GM23338 (cell line): Measurements from ENCODE around the gene ATXN1L. TPM values are rescaled to one million over a fixed set of nuclear protein-coding genes. Genes with fewer than 3 reads are reported as not detected.

Experiments
- ATAC-seq: fragments of 200-7000 bp; cut with Tn5 transposase; 3 replicates; pipeline ENCODE4 v1.9.1; 2020
- DNase-seq: peaks from one replicate; pipeline ENCODE4 v3.0.0-alpha.2; 2015; ENCODE audit warnings: low spot score
- H2AFZ ChIP-seq: fragments of 200-600 bp; sonication (generic); 2 replicates; pipeline ENCODE4 v1.8.0; 2016; ENCODE audit warnings: antibody characterized with exemption, mild to moderate bottlenecking, moderate library complexity
- H3F3A ChIP-seq: fragments of 200-600 bp; sonication (generic); replicated peaks from 2 replicates; pipeline ENCODE4 v1.8.0; 2017; ENCODE audit warnings: antibody characterized with exemption, mixed run types, low read depth
- H3K27ac ChIP-seq: fragments of 200-600 bp; sonication (generic); 2 replicates; pipeline ENCODE4 v1.6.1; 2016; ENCODE audit warnings: low read depth
- H3K27me3 ChIP-seq: fragments of 200-600 bp; sonication (generic); 2 replicates; pipeline ENCODE4 v1.8.0; 2016; ENCODE audit warnings: mild to moderate bottlenecking, mixed run types, moderate library complexity; ENCODE audit not compliant: insufficient read depth
- H3K36me3 ChIP-seq: fragments of 200-600 bp; sonication (generic); 2 replicates; pipeline ENCODE4 v1.8.0; 2016; ENCODE audit warnings: mild to moderate bottlenecking; ENCODE audit not compliant: insufficient read depth
- H3K4me1 ChIP-seq: fragments of 200-600 bp; sonication (generic); 2 replicates; pipeline ENCODE4 v1.8.0; 2016; ENCODE audit warnings: mild to moderate bottlenecking, moderate library complexity; ENCODE audit not compliant: insufficient read depth
- H3K4me2 ChIP-seq: fragments of 200-600 bp; sonication (generic); 2 replicates; pipeline ENCODE4 v1.7.1; 2017; ENCODE audit warnings: mixed run types
- H3K4me3 ChIP-seq: fragments of 200-600 bp; sonication (generic); 2 replicates; pipeline ENCODE4 v1.6.1; 2016; ENCODE audit warnings: mixed run types
- H3K79me2 ChIP-seq: fragments of 200-600 bp; sonication (generic); replicated peaks from 2 replicates; pipeline ENCODE4 v1.8.0; 2017; ENCODE audit warnings: mild to moderate bottlenecking; ENCODE audit not compliant: insufficient read depth
- H3K9me2 ChIP-seq: fragments of 200-600 bp; sonication (generic); 2 replicates; pipeline ENCODE4 v1.8.0; 2017; ENCODE audit not compliant: insufficient read depth
- H4K20me1 ChIP-seq: fragments of 200-600 bp; sonication (generic); replicated peaks from 2 replicates; pipeline ENCODE4 v1.8.0; 2017; ENCODE audit warnings: mild to moderate bottlenecking; ENCODE audit not compliant: insufficient read depth
- H3K27ac Mint-ChIP-seq: 2 replicates; pipeline ENCODE4 v1.8.0; 2020; ENCODE audit warnings: inconsistent platforms, mild to moderate bottlenecking, moderate library complexity, mixed read lengths
- H3K27me3 Mint-ChIP-seq: 3 replicates; pipeline ENCODE4 v1.8.0; 2022; ENCODE audit warnings: low read depth, mild to moderate bottlenecking, moderate library complexity, mixed read lengths, inconsistent platforms; ENCODE audit not compliant: insufficient read depth, poor library complexity
- H3K36me3 Mint-ChIP-seq: 3 replicates; pipeline ENCODE4 v1.8.0; 2021; ENCODE audit warnings: low read depth, mild to moderate bottlenecking, inconsistent platforms, moderate library complexity, mixed read lengths
- H3K4me1 Mint-ChIP-seq: 3 replicates; pipeline ENCODE4 v1.8.0; 2020; ENCODE audit warnings: mild to moderate bottlenecking, inconsistent platforms, mixed read lengths
- H3K4me3 Mint-ChIP-seq: 3 replicates; pipeline ENCODE4 v1.8.0; 2021; ENCODE audit warnings: moderate library complexity, mild to moderate bottlenecking, inconsistent platforms, mixed read lengths
- H3K9me3 Mint-ChIP-seq: 3 replicates; pipeline ENCODE4 v1.8.0; 2020; ENCODE audit warnings: moderate library complexity, mild to moderate bottlenecking, inconsistent platforms, mixed read lengths
- CREB1 ChIP-seq: fragments of 250-450 bp; sonication (Bioruptor Pico); IDR thresholded peaks from 2 replicates; pipeline ENCODE4 v1.5.0; 2020; ENCODE audit warnings: low read depth, mild to moderate bottlenecking, moderate library complexity
- NANOG ChIP-seq: IDR thresholded peaks from 2 replicates; pipeline ENCODE4 v1.6.1; 2016; ENCODE audit warnings: antibody characterized with exemption, borderline replicate concordance
- POLR2AphosphoS5 ChIP-seq: IDR thresholded peaks from 2 replicates; pipeline ENCODE4 v1.6.1; 2016; ENCODE audit warnings: antibody characterized with exemption, low read depth
- STAT1 ChIP-seq: IDR thresholded peaks from one replicate; pipeline ENCODE4 v1.6.1; 2016; ENCODE audit warnings: antibody characterized with exemption; ENCODE audit not compliant: unreplicated experiment
- polyA plus RNA-seq: library from polyadenylated mRNA; unstranded; fragments of >200 nt; fragmentation: Nextera tagmentation; extraction: Ambion mirVana; gene quantifications from 2 replicates; pipeline ENCODE4 v1.2.1, GENCODE V29; 2016
- total RNA-seq: library from RNA; depleted of rRNA; stranded (reverse); fragments of >200 nt; shearing (Covaris generic); gene quantifications from 2 replicates; pipeline ENCODE4 v1.2.3, GENCODE V29; 2014
- TF ChIP-seq, protein P1 (sequence below): fragments of 250-450 bp; sonication (Bioruptor Pico); IDR thresholded peaks from 2 replicates; pipeline ENCODE4 v1.5.0; 2020; ENCODE audit warnings: mild to moderate bottlenecking, moderate library complexity
- TF ChIP-seq, protein P2 (sequence below): IDR thresholded peaks from 2 replicates; pipeline ENCODE4 v1.6.1; 2016; ENCODE audit warnings: antibody characterized with exemption

ATXN1L gene
- total and polyA plus RNA-seq, 2 experiments from 2014 or later: 8.5 to 22.1 TPM

DNA sequence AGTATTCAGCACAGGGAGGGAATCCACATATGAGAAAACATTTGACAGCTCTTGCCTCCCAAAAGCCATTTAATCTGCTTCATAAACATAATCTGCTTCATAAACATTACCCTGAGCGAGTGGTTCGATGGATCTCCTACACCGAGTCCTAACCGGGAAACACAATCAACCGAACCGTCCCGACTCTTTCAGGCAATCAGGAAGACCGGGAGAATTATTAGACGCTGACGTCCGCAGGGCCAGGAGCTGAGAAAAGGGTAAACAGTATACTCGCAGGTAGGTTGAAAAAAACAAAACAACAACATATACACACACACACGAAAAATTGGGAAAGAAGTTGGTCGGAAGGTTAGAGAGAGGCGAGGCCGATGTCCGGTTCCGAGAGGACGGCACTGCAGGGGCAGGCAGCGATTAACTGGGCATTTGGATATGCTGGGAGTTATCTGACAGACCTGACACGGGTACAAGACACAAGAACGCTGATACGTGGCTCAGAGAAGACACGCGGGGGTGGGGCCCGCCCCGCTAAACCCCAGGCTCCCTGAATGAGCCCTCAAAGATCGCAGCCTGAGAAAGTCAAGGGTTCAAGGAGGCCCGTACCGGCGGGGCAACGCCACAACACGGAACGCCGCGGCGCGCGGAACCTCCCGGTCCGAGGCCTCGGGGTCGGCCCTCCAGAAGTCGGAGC, 37.7 kb upstream of the ATXN1L start (continued):
- TF ChIP-seq, protein P1, sequence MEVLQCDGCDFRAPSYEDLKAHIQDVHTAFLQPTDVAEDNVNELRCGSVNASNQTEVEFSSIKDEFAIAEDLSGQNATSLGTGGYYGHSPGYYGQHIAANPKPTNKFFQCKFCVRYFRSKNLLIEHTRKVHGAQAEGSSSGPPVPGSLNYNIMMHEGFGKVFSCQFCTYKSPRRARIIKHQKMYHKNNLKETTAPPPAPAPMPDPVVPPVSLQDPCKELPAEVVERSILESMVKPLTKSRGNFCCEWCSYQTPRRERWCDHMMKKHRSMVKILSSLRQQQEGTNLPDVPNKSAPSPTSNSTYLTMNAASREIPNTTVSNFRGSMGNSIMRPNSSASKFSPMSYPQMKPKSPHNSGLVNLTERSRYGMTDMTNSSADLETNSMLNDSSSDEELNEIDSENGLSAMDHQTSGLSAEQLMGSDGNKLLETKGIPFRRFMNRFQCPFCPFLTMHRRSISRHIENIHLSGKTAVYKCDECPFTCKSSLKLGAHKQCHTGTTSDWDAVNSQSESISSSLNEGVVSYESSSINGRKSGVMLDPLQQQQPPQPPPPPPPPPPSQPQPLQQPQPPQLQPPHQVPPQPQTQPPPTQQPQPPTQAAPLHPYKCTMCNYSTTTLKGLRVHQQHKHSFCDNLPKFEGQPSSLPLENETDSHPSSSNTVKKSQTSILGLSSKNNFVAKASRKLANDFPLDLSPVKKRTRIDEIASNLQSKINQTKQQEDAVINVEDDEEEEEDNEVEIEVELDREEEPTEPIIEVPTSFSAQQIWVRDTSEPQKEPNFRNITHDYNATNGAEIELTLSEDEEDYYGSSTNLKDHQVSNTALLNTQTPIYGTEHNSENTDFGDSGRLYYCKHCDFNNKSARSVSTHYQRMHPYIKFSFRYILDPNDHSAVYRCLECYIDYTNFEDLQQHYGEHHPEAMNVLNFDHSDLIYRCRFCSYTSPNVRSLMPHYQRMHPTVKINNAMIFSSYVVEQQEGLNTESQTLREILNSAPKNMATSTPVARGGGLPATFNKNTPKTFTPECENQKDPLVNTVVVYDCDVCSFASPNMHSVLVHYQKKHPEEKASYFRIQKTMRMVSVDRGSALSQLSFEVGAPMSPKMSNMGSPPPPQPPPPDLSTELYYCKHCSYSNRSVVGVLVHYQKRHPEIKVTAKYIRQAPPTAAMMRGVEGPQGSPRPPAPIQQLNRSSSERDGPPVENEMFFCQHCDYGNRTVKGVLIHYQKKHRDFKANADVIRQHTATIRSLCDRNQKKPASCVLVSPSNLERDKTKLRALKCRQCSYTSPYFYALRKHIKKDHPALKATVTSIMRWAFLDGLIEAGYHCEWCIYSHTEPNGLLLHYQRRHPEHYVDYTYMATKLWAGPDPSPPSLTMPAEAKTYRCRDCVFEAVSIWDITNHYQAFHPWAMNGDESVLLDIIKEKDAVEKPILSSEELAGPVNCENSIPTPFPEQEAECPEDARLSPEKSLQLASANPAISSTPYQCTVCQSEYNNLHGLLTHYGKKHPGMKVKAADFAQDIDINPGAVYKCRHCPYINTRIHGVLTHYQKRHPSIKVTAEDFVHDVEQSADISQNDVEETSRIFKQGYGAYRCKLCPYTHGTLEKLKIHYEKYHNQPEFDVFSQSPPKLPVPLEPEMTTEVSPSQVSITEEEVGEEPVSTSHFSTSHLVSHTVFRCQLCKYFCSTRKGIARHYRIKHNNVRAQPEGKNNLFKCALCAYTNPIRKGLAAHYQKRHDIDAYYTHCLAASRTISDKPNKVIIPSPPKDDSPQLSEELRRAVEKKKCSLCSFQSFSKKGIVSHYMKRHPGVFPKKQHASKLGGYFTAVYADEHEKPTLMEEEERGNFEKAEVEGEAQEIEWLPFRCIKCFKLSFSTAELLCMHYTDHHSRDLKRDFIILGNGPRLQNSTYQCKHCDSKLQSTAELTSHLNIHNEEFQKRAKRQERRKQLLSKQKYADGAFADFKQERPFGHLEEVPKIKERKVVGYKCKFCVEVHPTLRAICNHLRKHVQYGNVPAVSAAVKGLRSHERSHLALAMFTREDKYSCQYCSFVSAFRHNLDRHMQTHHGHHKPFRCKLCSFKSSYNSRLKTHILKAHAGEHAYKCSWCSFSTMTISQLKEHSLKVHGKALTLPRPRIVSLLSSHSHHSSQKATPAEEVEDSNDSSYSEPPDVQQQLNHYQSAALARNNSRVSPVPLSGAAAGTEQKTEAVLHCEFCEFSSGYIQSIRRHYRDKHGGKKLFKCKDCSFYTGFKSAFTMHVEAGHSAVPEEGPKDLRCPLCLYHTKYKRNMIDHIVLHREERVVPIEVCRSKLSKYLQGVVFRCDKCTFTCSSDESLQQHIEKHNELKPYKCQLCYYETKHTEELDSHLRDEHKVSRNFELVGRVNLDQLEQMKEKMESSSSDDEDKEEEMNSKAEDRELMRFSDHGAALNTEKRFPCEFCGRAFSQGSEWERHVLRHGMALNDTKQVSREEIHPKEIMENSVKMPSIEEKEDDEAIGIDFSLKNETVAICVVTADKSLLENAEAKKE (CRISPR knock-in tag): no peak
- TF ChIP-seq NANOG (no peak), POLR2AphosphoS5 (no peak), CREB1 (CRISPR knock-in tag) (no peak)

DNA sequence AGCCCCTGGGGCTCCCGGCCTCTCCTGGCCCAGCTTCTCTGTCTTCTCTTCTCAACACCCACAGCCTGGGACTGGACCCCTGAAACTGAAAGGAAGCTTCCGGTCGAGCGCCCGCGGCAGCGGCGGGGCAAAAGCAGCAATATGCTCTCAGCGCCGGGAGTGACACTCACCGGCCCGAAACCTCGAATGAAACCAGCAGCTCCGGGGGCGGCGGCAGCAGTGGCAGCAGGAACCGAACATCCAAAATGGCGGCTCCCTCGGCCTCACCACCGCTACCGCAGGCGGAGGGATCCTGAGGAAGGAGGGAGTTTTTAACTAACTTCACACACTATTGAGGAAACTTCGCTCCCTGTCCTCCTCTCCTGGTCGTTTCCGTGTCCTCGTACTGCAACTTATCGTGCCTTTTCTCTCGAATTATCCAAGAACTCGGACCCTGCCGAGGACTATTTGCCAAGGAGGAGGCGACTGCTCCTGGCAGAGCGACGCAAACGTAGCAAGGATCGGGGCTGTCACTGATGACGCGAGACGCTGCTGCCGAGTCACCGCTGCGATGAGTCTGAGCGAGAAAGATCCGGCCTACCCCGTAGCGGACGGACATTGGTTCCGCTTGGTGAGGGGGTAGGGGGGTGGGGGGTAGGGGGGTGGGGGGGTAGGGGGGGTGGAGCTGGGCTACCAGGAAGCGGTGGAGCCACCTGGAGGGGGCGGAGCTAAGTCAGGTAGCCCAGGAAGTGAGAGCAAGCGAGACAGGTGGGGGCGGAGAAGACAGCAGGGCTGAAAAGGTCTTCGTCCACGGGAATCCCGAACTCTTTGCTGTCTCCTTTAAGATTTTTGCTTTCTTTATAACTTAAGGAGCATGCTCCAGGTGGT, 37.0 kb upstream of the ATXN1L start, which contains the start of gene AP1G1:
AP1G1 (minus strand) TSS at position 242 of the 867 bp plus-strand sequence. CDS start 19,355 bp downstream, outside the sequence.
- H3K4me1 Mint-ChIP-seq: peaks cover 5% of the 10 kb centered on the region
- Histone ChIP-seq H3K4me2 (peak within 1 kb of the TSS; percentile 96), H3F3A (no peaks in the 10 kb centered on the region), H3K27ac (peak within 1 kb of the TSS; percentile 100), H3K4me3 (peak within 1 kb of the TSS; percentile 99), H3K36me3 (peaks cover 11% of the 10 kb centered on the region), H3K9me2 (no peaks in the 10 kb centered on the region), H3K79me2 (peaks cover 48% of the 10 kb centered on the region), H2AFZ (peak within 1 kb of the TSS; percentile 98; the same call in 1 of the 2 replicates), H4K20me1 (peaks cover 14% of the 10 kb centered on the region), H3K4me1 (peaks cover 17% of the 10 kb centered on the region), H3K27me3 (no peaks in the 10 kb centered on the region)
- peaks cover 9% of the 10 kb centered on the region for H3K27me3 Mint-ChIP-seq
- peaks cover 5% of the 10 kb centered on the region for H3K36me3 Mint-ChIP-seq
- H3K27ac Mint-ChIP-seq: peak within 1 kb of the TSS; percentile 100
- peak within 1 kb of the TSS; percentile 98 for H3K4me3 Mint-ChIP-seq
- no peaks in the 10 kb centered on the region for H3K9me3 Mint-ChIP-seq
- ATAC-seq (peak; percentile 96), DNase-seq (peak; percentile 99)
- TF ChIP-seq, protein P2, sequence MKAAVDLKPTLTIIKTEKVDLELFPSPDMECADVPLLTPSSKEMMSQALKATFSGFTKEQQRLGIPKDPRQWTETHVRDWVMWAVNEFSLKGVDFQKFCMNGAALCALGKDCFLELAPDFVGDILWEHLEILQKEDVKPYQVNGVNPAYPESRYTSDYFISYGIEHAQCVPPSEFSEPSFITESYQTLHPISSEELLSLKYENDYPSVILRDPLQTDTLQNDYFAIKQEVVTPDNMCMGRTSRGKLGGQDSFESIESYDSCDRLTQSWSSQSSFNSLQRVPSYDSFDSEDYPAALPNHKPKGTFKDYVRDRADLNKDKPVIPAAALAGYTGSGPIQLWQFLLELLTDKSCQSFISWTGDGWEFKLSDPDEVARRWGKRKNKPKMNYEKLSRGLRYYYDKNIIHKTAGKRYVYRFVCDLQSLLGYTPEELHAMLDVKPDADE: 0 out of 2 replicates have a peak, but pooled peaks have one; percentile 16
- TF ChIP-seq POLR2AphosphoS5 (peak; percentile 86), STAT1 (no peak)
- TF ChIP-seq, protein P1 (CRISPR knock-in tag): no peak
